ENCODE data around the gene MAGED2.

DNA sequence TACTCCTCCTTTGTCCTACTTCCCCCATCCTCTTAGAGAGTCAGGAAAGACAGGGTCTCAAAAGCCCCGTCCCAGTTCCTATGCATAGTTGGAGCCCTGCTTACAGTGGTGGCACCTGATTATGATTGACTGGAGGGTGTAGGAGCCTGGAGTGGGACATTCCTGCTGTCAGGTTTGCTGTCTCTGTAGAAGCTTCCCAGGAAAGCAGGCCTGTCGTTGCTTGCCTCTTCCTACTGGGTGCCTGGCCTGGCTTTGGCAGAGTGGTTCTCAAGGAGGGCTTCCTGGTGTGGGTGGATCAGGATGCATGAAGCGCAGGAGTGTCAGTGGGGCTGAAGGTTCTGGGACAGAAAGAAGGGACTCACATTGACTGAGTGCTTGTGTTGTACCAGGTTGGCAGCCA lies 4.8 kb downstream of the MAGED2 start:
- TF ChIP-seq, protein P1, sequence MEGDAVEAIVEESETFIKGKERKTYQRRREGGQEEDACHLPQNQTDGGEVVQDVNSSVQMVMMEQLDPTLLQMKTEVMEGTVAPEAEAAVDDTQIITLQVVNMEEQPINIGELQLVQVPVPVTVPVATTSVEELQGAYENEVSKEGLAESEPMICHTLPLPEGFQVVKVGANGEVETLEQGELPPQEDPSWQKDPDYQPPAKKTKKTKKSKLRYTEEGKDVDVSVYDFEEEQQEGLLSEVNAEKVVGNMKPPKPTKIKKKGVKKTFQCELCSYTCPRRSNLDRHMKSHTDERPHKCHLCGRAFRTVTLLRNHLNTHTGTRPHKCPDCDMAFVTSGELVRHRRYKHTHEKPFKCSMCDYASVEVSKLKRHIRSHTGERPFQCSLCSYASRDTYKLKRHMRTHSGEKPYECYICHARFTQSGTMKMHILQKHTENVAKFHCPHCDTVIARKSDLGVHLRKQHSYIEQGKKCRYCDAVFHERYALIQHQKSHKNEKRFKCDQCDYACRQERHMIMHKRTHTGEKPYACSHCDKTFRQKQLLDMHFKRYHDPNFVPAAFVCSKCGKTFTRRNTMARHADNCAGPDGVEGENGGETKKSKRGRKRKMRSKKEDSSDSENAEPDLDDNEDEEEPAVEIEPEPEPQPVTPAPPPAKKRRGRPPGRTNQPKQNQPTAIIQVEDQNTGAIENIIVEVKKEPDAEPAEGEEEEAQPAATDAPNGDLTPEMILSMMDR (IDR thresholded peaks at IDR 0.05): no peak
- TF ChIP-seq POLR2AphosphoS5 (IDR thresholded peaks at IDR 0.05): no peak
- no peak for TF ChIP-seq POLR2A (IDR thresholded peaks at IDR 0.05; ENCODE audit: low read depth)
- no peak for TF ChIP-seq EP300 (IDR thresholded peaks at IDR 0.05)

Measured in esophagus muscularis mucosa (tissue), 4 donors.